ENCODE data around the gene CCDC92B.

DNA sequence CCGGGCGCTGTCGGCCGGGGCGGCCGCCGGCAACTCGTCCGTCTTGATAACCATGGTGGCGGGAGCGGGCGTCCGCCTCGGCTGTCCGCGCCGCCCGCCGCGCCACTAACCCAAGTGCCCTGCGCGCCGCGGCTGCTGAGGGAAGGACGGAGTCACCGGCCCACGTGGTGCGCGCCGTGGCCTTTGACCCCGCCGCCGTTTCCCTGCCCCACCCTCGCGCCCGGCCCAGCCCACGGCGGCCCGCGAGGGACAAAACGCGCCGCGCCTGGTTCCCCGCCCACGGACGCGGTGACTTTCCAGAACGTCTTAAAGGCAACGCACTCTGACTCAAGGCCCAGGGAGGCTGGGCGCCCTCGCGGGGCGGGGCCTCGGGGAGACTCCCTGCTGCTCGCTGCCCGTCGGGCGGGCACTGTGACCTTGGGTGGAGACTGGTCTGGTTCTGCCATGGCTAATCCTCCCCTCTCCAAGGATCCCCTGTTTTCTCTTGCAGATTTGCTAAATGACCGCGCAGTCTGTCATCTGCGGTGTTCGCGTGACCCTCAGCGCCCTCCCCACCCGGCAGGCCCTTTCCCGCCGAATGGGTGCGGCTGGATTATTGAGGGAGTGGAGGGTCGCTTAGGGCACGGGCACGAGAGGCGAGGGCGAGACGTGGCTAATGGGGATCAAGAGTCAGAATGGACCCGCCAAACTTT is 37.7 kb downstream of the CCDC92B start, which contains the start of gene CLUH:
- TF ChIP-seq POLR2A (conservative IDR thresholded peaks at IDR 0.05) (peak; percentile 65; the same call in 1 of the 2 replicates), PTBP1 (IDR thresholded peaks at IDR 0.05; ENCODE audit: low read depth, low read length) (no peak), RFX1 (IDR thresholded peaks at IDR 0.05) (no peak)
